GM18499 (cell line): Measurements from ENCODE around the gene CRAMP1.
A peak's percentile ranks its signal among the peaks of the same experiment; 100 is the strongest.
"Not testable (repeated sequence)": the region's sequence is repeated elsewhere in the genome, so short reads cannot be mapped to it uniquely, and the experiment has no call there.

Experiments used
- ATAC-seq: cut with Tn5 transposase; IDR thresholded peaks from one replicate; pipeline ENCODE4 v1.9.1; 2021; ENCODE audit warnings: moderate number of reproducible peaks; ENCODE audit not compliant: insufficient read depth, unreplicated experiment

Gene CRAMP1

DNA sequence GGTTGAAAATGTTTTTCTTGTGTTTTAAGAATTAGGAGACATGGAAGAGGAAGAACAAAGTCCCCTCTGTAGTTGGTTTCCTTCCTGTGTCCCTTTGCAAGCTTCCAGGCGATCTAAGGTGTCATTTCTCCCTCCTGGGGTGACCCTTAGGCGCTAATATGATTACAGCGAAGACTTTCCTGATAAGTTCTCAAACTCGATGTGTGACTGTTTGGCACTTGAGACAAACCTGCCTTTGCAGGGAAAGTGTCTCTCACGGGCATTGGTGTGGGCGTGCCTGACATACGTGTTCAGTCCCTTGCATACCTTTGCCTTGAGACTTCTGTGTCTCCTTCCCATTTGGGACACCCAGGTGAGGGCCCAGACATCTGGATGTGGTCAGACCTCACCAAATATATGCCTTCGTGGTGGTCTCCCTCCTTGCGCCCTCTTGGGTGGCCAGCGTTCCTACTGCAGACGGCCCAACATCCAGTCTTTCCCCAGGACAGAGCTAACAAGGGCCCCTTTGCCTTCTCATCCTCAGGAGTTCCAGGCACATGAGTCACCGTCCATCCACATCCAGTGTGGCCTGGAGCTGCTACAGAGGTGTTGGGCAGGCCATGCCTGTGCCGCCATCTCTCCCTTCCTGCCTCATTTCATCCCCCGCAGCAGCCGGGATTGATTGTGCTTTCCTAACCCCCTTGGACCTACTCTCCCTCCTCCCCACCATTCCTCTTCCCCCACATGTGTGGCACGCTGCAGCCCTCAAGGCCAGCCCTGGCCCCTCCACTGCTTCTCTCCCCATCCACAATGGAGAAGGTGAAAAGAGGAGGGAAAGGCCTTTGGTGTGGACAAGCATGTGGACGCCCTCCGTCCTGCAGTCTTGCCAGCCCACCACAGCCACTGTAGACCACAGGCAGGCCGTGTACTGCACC, 62.8 kb downstream of the CRAMP1 start:
- no peak for ATAC-seq

DNA sequence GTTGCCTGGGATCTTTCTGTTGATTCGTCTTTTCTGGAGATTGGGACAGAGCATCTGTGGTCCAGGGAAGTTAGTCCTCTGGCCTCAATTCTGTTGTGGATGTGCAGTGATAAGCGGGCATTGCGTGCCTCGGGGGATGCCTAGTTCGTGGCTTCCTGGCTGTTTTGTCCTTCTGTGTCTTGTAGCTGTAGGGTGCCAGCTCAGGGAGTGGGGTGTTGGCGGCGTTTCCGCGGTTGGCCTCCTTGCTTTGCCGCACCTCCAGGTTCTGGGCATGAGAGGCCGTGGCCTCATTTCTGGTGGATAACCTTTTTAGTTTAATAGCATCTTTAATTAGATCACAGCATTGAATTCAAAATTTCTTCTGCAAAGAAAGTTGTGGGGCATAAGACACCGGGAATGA, 64.5 kb downstream of the CRAMP1 start:
- ATAC-seq, result no peak

DNA sequence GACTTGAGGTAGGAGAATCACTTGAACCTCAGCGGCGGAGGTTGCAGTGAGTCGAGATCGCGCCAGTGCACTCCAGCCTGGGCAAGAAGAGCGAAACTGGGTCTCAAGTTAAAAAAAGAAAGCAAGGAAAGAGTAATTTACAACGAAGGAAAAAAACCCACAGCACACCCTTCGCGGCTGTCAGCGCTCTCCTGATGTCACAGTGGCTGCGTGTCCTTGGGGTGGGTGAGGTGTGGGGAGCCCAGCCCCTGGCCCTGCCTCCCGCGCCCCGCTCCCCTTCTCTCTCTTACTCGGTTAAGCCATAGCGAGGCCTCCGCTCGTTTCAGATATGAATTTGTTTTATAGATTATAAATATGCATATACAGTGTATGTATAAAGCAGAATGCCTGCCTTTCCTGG, 65.2 kb downstream of the CRAMP1 start:
- ATAC-seq, result no peak

DNA sequence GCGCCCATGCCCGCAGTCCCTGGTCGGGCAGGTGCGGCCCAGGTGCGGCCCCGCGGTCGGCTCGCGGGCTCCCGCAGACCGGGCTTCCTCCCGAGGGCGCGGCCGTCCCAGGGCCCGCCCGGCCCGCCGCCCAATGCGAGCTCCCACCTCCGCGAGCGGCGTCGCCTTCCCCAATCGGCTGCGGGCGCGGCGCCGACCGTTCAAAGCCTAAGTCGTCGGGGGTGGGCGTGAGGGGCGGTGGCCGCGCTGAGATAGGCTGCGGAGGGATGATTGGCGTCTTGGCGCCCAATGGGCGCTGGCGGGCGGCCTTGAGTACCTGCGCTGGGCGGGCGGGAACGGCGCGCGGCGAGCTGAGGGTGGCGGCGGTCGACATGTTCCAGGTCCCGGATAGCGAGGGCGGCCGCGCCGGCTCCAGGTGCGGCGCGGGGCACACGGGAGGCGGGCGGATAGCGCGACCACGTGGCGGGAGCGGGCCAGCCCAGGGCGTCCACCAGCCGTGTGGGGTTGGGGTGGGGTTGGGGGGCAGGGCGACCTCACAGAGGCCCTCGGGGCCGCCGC, 65.9 kb downstream of the CRAMP1 start, which contains the start of gene JPT2:
Gene JPT2 (plus strand): TSS at position 338 of the 558 bp plus-strand sequence. CDS start 34 bp downstream, at position 372.
- ATAC-seq, result peak; percentile 65

DNA sequence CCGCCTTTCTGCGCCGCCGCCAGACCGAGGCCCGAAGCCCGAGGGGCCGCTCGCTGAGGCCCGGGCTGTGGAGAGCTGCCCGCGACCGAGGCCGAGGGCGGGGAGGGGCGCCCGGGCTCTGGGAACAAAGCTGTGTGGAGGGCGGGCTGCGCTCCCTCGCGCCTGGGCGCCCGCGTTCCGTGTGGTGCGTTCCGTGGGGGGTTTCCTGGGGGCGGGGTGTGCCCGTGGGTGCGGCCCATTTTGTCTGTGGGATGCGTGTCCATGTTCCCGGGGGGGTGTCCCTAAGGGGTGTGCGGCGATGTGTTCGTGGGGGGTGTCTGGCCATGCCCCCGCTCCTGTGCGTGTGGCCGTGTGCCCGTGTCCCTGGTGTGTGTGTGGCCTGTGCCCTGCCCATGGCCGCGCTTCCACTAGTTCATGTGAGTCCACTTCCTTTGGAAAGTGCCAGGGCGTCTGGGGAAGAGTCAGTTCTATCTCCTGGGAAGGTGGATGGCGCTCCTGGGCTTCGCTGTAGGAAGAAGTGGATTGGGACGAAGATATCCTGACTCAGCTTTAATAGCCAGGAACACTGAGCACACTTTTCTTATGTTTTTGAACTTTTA, 66.4 kb downstream of the CRAMP1 start:
- ATAC-seq, result no peak

DNA sequence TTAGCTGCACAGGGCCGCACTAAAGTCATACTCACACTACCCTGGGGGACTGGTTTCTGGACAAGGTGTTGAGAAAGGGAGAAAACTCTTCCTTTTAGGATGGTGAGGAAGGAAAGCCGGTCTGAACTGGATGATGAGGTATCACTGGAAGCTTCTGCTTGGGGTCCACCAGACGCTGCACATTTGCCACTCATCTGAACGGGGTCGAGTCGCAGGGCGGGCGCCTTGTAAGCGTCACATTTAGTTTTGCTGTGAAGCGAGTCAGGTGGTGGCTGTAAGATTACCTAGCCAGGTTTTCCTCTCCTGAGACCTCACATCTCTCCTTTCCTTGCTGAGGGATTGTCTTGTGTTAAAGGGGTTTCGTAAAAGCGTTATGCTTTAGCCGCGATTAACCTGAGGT, 68.2 kb downstream of the CRAMP1 start:
- no peak for ATAC-seq

DNA sequence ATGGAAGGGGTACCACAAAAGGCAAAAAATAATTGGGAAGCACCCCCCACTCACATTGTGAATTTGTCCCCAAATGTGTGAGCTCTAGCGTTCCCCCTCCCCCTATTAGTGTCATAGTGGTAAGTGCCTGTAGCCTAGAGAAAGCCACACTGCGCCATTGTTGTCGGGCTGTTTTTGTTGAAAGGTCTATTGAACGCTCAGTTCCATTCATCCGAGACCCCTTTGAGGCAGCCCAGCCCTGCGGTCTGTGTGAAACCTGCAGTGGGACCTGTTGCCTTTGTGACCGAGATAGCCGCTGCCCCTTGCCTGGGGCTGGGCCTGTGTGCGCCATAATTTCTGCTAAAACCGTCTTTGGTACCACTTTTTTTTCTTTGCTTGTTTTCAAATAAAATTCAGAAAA, 68.9 kb downstream of the CRAMP1 start:
- no peak for ATAC-seq

DNA sequence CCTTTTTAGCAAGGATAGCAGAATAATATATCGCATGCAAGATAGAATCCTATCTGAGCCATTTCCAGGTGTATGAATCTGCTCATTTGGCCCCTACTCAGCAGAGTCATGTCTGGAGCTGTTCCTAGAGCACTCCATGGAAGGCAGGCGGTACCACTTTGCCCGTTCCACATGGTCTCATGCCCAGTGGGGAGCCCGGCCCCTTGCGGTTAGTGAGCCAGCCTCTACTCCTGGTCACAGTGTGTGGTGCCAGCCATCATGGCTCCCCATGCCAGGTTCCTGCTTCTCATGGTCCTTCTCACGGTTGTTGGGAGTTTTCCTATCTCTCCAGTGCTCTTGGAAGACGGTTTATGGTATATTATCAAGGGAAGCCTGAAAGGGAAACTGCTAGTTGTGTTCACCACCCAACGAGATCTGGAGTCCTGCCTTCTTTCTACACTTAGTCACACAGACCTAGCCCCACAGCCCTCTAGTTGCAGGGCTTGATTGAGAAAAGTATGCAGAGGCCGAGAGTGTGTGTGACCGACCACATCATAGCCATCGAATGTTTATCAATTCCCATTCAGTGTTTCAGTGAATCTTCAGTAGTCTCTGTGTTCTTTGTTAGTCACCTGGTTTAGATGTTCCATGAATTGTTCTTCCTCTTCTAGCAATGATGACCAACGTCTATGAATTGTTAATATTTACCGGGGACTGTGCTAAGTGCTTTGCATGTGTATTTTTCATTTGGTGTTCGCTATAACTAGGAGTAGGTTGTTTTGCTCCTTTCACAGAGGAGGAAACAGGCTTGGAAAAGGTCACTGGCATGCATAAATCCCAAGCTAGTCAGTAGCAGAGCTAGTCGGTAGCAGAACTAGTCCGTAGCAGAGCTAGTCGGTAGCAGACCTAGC, 75.5 kb downstream of the CRAMP1 start:
- ATAC-seq, result no peak

DNA sequence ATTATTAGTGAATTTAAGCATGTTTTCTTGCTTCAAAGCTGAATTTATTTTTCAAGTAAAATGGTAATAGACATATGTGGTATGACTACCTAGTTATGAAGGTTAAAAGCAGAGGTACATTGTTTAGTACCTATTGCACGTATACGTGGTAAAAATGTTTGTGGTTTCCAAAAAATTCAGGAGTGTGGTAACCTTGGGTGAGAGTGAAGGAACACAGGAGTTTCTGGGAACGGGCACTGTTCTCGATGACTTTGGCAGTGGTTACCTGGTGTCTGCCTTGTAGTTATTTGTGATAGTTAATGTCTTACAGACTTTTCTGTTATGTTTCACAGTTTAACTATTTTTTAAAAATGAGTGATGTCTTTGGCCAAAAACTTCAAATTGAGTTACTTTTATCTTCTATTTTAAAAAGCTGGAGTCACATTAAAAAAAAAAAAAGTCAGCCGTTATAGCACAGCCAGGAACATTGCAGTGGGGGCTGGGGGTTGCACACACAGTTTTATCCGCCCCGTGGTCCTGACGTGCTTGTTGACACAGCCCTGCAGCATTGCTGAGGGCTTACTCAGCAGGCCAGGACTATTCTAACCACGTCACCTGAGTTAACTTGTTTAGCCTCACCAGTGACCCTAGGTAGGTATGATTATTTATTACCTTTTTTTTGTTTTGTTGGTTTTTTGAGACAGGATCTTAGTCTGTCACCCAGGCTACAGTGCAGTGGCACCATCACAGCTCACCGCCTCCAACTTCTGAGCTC, 76.8 kb downstream of the CRAMP1 start:
- no peak for ATAC-seq

DNA sequence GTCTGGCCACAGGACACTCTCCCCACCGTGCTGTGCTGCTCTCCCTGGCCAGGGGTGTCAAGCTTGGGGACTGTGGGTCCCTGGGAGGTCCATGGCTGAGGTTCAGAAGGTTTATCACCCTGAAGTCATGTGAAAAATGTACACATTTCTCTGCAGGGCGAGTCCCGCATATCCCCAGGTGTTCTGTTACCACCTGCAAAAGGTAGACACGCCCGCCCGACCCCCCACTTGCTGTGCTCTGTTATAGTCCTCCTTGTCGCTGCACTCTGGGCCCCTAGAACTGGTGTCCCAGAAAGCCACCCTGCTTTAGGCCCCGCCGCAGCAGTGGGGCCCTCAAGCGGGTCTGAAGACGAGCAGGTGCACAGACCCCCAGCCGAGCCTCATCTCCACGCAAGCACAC, 77.7 kb downstream of the CRAMP1 start:
- ATAC-seq, result no peak

DNA sequence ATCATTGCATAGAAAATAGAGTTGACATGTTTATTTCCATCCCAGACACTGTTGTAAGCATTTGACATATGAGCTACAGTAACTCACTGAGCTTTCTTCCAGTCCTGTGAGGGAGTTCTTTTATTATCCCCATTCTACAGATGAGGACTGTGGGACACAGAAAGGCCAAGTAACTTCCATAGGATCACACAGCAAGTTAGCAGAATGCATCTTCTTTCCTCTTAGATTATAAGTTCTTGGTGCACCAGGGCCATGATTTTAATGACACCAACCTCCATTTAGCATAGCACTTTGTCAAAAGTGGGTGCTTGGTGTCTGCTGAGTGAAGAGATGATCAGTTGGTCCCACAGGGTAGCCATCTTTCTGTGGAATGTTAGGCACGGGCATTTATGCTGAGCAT, 78.7 kb downstream of the CRAMP1 start:
- no peak for ATAC-seq

DNA sequence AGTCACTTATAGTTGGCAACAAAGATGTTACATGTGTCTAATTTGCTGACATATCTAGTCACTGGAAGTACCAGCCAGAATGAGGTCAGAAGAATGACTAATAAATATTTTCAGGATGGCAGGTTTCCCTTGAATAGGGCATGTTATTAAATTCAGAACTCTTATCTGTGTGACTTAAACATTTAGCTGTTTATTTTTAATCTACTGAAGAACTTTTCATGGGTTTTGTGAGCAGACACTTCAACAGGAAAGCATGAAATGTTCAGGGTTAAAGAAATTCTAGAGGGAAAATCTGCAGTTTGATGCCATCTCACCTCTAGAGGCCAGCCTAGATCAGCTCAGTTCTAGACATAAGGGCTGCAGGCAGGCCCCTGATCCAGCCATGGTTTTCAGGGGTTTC, 79.1 kb downstream of the CRAMP1 start:
- no peak for ATAC-seq

DNA sequence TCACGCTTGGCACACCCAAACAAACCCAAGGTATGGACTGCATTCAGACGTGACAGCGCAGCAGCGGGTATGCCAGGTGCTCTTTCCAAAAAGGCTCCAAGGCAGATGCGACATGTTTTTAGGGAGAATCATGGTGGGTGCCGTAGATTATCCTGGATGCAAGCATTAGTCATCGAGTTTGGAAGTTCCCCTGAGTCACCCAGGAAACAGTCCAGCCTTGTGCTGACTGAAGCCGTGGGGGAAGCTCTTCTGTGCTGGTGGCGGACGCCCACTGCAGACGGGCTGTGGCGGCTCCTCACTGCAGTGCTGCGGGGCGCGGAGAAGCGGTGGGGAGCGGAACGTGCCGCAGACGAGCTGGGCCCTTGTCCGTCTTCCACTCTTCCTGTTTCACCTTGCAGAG, 79.8 kb downstream of the CRAMP1 start:
- no peak for ATAC-seq

DNA sequence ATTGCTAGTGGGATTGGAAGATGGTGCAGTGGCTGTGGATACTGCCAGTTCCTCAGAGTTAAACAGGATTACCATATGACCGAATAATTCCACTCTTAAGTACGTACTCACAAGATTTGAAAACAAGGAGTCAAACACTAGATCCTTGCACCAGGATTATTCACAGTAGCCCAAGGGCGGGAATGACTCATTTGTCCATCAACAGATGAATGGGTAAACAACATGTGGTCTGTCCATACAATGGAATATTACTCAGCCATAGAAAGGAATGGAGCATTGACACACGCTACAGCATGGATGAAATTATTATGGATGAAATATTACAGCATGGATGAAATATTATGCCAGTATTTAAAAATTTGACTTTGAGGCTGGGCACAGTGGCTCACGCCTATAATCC, 84.7 kb downstream of the CRAMP1 start:
- no peak for ATAC-seq

DNA sequence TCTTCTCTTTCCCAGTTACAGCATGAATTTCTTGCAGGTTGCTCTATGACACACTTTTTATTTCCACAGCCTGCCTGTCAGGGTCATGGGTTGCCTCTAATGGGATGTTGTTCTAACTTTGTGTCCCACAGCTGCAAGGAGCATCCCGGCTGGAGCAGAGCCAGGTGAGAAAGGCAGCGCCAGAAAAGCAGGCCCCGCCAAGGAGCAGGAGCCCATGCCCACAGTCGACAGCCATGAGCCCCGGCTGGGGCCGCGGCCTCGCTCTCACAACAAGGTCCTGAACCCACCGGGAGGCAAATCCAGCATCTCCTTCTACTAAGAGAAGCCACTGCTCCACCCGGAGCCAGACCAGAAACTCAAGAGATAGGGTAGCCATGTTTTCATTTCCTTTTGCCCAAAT, 86.5 kb downstream of the CRAMP1 start:
- no peak for ATAC-seq

DNA sequence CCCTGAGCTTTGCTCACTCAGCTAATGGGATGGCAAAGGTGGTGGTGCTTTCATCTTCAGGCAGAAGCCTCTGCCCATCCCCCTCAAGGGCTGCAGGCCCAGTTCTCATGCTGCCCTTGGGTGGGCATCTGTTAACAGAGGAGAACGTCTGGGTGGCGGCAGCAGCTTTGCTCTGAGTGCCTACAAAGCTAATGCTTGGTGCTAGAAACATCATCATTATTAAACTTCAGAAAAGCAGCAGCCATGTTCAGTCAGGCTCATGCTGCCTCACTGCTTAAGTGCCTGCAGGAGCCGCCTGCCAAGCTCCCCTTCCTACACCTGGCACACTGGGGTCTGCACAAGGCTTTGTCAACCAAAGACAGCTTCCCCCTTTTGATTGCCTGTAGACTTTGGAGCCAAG, 88.1 kb downstream of the CRAMP1 start:
- no peak for ATAC-seq

DNA sequence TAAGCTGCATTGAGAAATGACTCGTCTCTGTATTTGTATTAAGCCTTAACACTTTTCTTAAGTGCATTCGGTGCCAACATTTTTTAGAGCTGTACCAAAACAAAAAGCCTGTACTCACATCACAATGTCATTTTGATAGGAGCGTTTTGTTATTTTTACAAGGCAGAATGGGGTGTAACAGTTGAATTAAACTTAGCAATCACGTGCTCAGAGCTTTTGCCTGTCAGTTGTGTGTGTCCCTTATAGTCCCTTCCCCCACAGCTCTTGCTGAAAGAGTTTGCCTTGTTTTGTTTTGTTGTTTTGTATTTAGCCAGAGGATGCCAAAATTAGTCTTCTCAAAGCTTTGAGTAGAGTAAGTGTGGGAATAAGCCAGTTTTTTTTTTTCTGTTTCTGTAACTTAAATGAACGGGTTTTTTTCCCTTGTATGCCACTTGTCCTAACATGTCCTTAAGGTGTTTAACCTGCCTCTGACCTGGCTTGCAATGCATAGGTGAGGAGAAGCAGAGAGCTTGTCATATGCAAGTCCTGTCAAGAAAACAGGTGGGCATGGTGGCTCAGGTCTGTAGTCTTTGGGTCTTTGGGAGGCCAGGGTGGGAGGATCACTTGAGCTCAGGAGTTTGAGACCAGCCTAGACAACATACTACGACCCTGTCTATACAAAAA, 89.2 kb downstream of the CRAMP1 start:
- no peak for ATAC-seq

DNA sequence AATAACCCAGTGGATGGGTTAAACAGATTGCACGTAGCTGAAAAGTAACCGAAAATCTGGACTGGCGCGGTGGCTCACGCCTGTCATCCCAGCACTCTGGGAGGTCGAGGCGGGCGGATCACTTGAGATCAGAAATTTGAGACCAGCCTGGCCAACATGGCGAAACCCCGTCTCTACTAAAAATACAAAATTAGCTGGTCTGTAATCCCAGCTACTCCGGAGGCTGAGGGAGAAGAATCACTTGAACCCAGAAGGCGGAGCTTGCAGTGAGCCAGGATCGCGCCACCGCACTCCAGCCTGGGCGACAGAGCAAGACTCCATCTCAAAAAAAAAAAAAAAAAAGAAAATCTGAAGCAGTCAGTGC, 93.1 kb downstream of the CRAMP1 start:
- ATAC-seq, result not testable (repeated sequence)

DNA sequence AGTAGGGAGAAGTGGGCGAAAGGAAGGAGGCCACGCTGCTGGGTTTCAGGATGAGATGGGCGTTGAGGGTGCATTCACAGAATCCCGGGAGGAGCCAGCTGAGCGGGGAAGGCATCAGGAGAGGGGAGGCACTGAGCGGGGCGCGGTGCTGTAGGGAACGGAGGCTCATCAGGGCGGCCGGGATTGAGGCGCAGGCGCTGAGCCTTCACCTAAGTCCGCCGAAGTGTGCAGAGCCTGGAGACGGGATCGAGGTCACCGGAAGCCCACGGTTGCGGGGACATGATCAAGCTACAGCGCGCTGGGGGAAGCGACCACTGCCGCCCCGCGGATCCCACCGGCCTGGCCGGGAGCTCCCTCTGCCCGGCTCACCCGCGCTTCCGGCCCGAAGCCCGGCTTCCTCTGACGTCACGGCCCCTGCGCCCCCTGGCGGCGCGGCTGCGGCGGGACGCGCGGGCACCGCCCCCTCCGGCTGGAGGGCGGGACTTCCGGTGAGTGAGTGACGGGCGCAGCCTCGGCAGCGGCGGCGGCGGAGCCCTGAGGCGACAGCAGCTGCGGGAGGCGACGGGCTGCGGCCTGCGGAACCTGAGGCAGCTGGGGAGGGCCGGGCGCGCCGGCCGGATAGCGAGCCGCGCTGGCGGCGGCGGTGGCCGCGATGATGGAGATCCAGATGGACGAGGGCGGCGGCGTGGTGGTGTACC, 93.7 kb downstream of the CRAMP1 start, which contains the start of gene MAPK8IP3:
Gene MAPK8IP3 (plus strand): TSS at position 508 of the 698 bp plus-strand sequence. CDS start 145 bp downstream, at position 653.
- peak; percentile 40 for ATAC-seq
